H1 (cell line): ENCODE data around the gene INF2. TPM values are rescaled to one million over a fixed set of nuclear protein-coding genes. Genes with fewer than 3 reads are reported as not detected.

Source experiments
- CTCF ChIA-PET: fragments of 300-600 bp; sonication (Branson Sonifier 250); formaldehyde crosslinking; loops from one replicate; lab custom pipeline; 2021; ENCODE audit not compliant: partially characterized antibody; lab: Charles Lee
- POLR2A ChIA-PET: fragments of 300-600 bp; sonication (Branson Sonifier 250); formaldehyde crosslinking; loops from one replicate; lab custom pipeline; 2021; ENCODE audit warnings: inconsistent platforms; ENCODE audit not compliant: partially characterized antibody; lab: Charles Lee
- DNase-seq, 2 experiments: peaks; one replicate each; pipeline versions ENCODE4 v3.0.0 to v3.0.0-alpha.2; 2010 to 2022; ENCODE audit warnings: low spot score in 2 of 2, low read depth in 1 of 2, mixed read lengths in 1 of 2
- FAIRE-seq: peaks from 2 replicates; lab custom pipeline; 2011; peaks lifted over from hg19 to GRCh38; lab: Jason Lieb, UNC
- H2AFZ ChIP-seq: 2 replicates; pipeline ENCODE4 v1.8.1; 2012; ENCODE audit warnings: low read length, inconsistent platforms
- H2AK5ac ChIP-seq: 2 replicates; pipeline ENCODE4 v1.6.1; 2013; ENCODE audit warnings: low read depth, low read length
- H2BK120ac ChIP-seq: replicated peaks from 2 replicates; pipeline ENCODE3; 2013; ENCODE audit warnings: low read depth, low read length, inconsistent platforms
- H2BK12ac ChIP-seq: 2 replicates; pipeline ENCODE4 v1.6.1; 2013; ENCODE audit warnings: low read depth, low read length
- H2BK15ac ChIP-seq: 2 replicates; pipeline ENCODE4 v1.6.1; 2013; ENCODE audit warnings: low read length
- H2BK20ac ChIP-seq: 2 replicates; pipeline ENCODE4 v1.6.1; 2013; ENCODE audit warnings: low read length
- H2BK5ac ChIP-seq: 2 replicates; pipeline ENCODE4 v1.6.1; 2013; ENCODE audit warnings: low read depth, low read length
- H3K14ac ChIP-seq: 2 replicates; pipeline ENCODE4 v1.6.1; 2013; ENCODE audit warnings: inconsistent platforms; ENCODE audit not compliant: insufficient read length
- H3K18ac ChIP-seq: 2 replicates; pipeline ENCODE4 v1.6.1; 2013; ENCODE audit warnings: low read length; ENCODE audit errors: extremely low read depth
- H3K23ac ChIP-seq: 2 replicates; pipeline ENCODE4 v1.6.1; 2013; ENCODE audit warnings: inconsistent platforms; ENCODE audit not compliant: insufficient read length
- H3K23me2 ChIP-seq: 2 replicates; pipeline ENCODE4 v1.6.1; 2013; ENCODE audit warnings: low read depth, low read length
- H3K27ac ChIP-seq: 2 replicates; pipeline ENCODE4 v1.6.1; 2011; ENCODE audit warnings: low read depth, low read length, inconsistent platforms
- H3K27me3 ChIP-seq, 4 experiments: replicated peaks in 1 of 4; 1 replicate in 1 of 4; 2 replicates in 3 of 4; pipeline versions ENCODE4 v1.6.1 to v1.8.1; 2011 to 2013; ENCODE audit warnings: low read length in 3 of 4, mild to moderate bottlenecking in 3 of 4, inconsistent platforms in 2 of 4, mixed read lengths in 2 of 4, moderate library complexity in 1 of 4; ENCODE audit not compliant: control insufficient read depth in 3 of 4, insufficient read depth in 3 of 4; ENCODE audit errors: extremely low read depth in 1 of 4
- H3K36me3 ChIP-seq, 4 experiments: 2 replicates each; pipeline versions ENCODE4 v1.6.1 to v1.8.1; 2011 to 2013; ENCODE audit warnings: mild to moderate bottlenecking in 4 of 4, low read length in 3 of 4, moderate library complexity in 2 of 4, control low read depth in 1 of 4, inconsistent platforms in 1 of 4; ENCODE audit not compliant: insufficient read depth in 4 of 4, control insufficient read depth in 2 of 4
- H3K4ac ChIP-seq: replicated peaks from 2 replicates; pipeline ENCODE3; 2013; ENCODE audit warnings: low read length, low read depth, mixed read lengths, inconsistent platforms; ENCODE audit not compliant: insufficient read length
- H3K4me1 ChIP-seq, 4 experiments: replicated peaks in 1 of 4; 1 replicate in 1 of 4; 2 replicates in 3 of 4; pipeline versions ENCODE4 v1.6.1 to v1.8.1; 2011 to 2013; ENCODE audit warnings: low read length in 3 of 4, inconsistent platforms in 2 of 4, mixed read lengths in 1 of 4; ENCODE audit not compliant: insufficient read depth in 4 of 4, control insufficient read depth in 3 of 4
- H3K4me2 ChIP-seq, 2 experiments: 2 replicates each; pipeline versions ENCODE4 v1.6.1 to v1.8.1; 2011 to 2013; ENCODE audit warnings: low read depth in 2 of 2, low read length in 2 of 2, control low read depth in 1 of 2, inconsistent platforms in 1 of 2, mild to moderate bottlenecking in 1 of 2; ENCODE audit not compliant: insufficient read depth in 1 of 2
- H3K4me3 ChIP-seq, 4 experiments: fragments of 200-600, 300-600 bp in 1 of 4; sonication (generic), shearing (Covaris generic), sonication (Bioruptor Twin) in 1 of 4; 2 replicates each; pipeline versions ENCODE4 v1.5.1 to v1.8.1; 2011 to 2016; ENCODE audit warnings: low read length in 4 of 4, low read depth in 3 of 4, control low read depth in 2 of 4, inconsistent platforms in 2 of 4, mild to moderate bottlenecking in 2 of 4, mixed read lengths in 1 of 4, moderate library complexity in 1 of 4; ENCODE audit not compliant: insufficient read depth in 2 of 4; ENCODE audit errors: extremely low read depth in 1 of 4
- H3K56ac ChIP-seq: replicated peaks from 2 replicates; pipeline ENCODE3; 2013; ENCODE audit warnings: low read depth, mild to moderate bottlenecking, mixed read lengths, low read length, inconsistent platforms; ENCODE audit not compliant: insufficient read length
- H3K79me1 ChIP-seq: 2 replicates; pipeline ENCODE4 v1.6.1; 2013; ENCODE audit warnings: low read depth, low read length, control low read depth
- H3K79me2 ChIP-seq, 2 experiments: 2 replicates each; pipeline versions ENCODE4 v1.6.1 to v1.8.1; 2012 to 2013; ENCODE audit warnings: low read length in 2 of 2, mild to moderate bottlenecking in 2 of 2, inconsistent platforms in 1 of 2; ENCODE audit not compliant: insufficient read depth in 2 of 2, control insufficient read depth in 1 of 2
- H3K9ac ChIP-seq, 4 experiments: replicated peaks in 1 of 4; 1 replicate in 1 of 4; 2 replicates in 3 of 4; pipeline versions ENCODE4 v1.6.1 to v1.8.1; 2011 to 2013; ENCODE audit warnings: low read depth in 3 of 4, low read length in 3 of 4, control low read depth in 2 of 4, mild to moderate bottlenecking in 2 of 4, moderate library complexity in 2 of 4, inconsistent platforms in 1 of 4; ENCODE audit errors: extremely low read depth in 1 of 4
- H3K9me3 ChIP-seq, 2 experiments: 2 replicates each; pipeline versions ENCODE4 v1.6.1 to v1.8.1; 2012 to 2013; ENCODE audit warnings: mild to moderate bottlenecking in 2 of 2, moderate library complexity in 2 of 2, control low read depth in 1 of 2, inconsistent platforms in 1 of 2, low read depth in 1 of 2, low read length in 1 of 2, mixed read lengths in 1 of 2; ENCODE audit not compliant: insufficient read depth in 2 of 2
- H4K20me1 ChIP-seq, 2 experiments: replicated peaks in 1 of 2; 2 replicates each; pipeline versions ENCODE3 to v1.8.1; 2011 to 2013; ENCODE audit warnings: inconsistent platforms in 2 of 2, low read length in 2 of 2, mild to moderate bottlenecking in 1 of 2; ENCODE audit not compliant: insufficient read depth in 2 of 2, control insufficient read depth in 1 of 2
- H4K5ac ChIP-seq: 2 replicates; pipeline ENCODE4 v1.6.1; 2013; ENCODE audit warnings: low read length, low read depth, mixed read lengths, inconsistent platforms; ENCODE audit not compliant: insufficient read length
- H4K8ac ChIP-seq: 2 replicates; pipeline ENCODE4 v1.8.0; 2013; ENCODE audit warnings: mild to moderate bottlenecking, moderate library complexity, low read length, inconsistent platforms; ENCODE audit not compliant: insufficient read depth; ENCODE audit errors: extremely low read depth
- H4K91ac ChIP-seq: replicated peaks from 2 replicates; pipeline ENCODE3; 2013; ENCODE audit warnings: low read length, mixed read lengths, inconsistent platforms; ENCODE audit not compliant: insufficient read length
- CBX8 ChIP-seq: fragments of 300-800, 300-1000 bp; sonication (generic); IDR thresholded peaks from 2 replicates; pipeline ENCODE4 v1.7.1; 2016; ENCODE audit warnings: low read depth, low read length, borderline replicate concordance
- FOSL1 ChIP-seq: IDR thresholded peaks from 2 replicates; pipeline ENCODE4 v1.6.1; 2011; ENCODE audit warnings: mild to moderate bottlenecking, low read depth, low read length, moderate library complexity; ENCODE audit not compliant: insufficient read depth
- KDM1A ChIP-seq: fragments of 200-600, 300-600 bp; sonication (generic); IDR thresholded peaks from 2 replicates; pipeline ENCODE4 v1.7.1; 2016; ENCODE audit warnings: mild to moderate bottlenecking, low read length, borderline replicate concordance
- MAX ChIP-seq: IDR thresholded peaks from 2 replicates; pipeline ENCODE4 v1.6.1; 2012; ENCODE audit warnings: inconsistent platforms
- NRF1 ChIP-seq: IDR thresholded peaks from 2 replicates; pipeline ENCODE4 v1.6.1; 2011; ENCODE audit warnings: mild to moderate bottlenecking, low read depth, low read length, improper control_type of control experiment
- POLR2A ChIP-seq, 2 experiments: IDR thresholded peaks; 1 replicate in 1 of 2; 2 replicates in 1 of 2; pipeline ENCODE4 v1.6.1; 2011; ENCODE audit warnings: low read depth in 2 of 2, low read length in 2 of 2, mild to moderate bottlenecking in 2 of 2; ENCODE audit errors: control extremely low read depth in 1 of 2
- SP1 ChIP-seq: IDR thresholded peaks from 2 replicates; pipeline ENCODE4 v1.6.1; 2011; ENCODE audit warnings: low read depth, low read length
- SUZ12 ChIP-seq: fragments of 200-600 bp; sonication (generic); IDR thresholded peaks from 2 replicates; pipeline ENCODE4 v1.6.1; 2012; ENCODE audit warnings: mild to moderate bottlenecking, inconsistent platforms, low read length, moderate library complexity, mixed read lengths
- USF2 ChIP-seq: IDR thresholded peaks from 2 replicates; pipeline ENCODE4 v1.6.1; 2011; ENCODE audit warnings: low read length, improper control_type of control experiment
- WGBS, 2 experiments: shearing (Covaris generic) in 1 of 2; methylation state at CpG; one replicate each; pipeline versions ENCODE4 v1.1.6 to v1.1.7; 2013 to 2015; ENCODE audit warnings: low lambda C conversion rate in 2 of 2, mixed read lengths in 2 of 2, inconsistent platforms in 1 of 2, low coverage in 1 of 2, missing lambda C conversion rate in 1 of 2; ENCODE audit not compliant: insufficient replicate concordance in 2 of 2, insufficient coverage in 1 of 2, insufficient read length in 1 of 2; ENCODE audit errors: extremely low coverage in 1 of 2, missing lambda C conversion rate in 1 of 2; 5-methylcytosine and 5-hydroxymethylcytosine counted together
- polyA plus RNA-seq, 7 experiments: library from polyadenylated mRNA; depleted of rRNA in 3 of 7; stranded (reverse) in 5 of 7; unstranded in 2 of 7; fragments of >200 nt in 5 of 7; fragments of 200-250 nt in 2 of 7; gene quantifications; 1 replicate in 5 of 7; 2 replicates in 1 of 7; 4 replicates in 1 of 7; pipeline versions ENCODE4 v1.2.1 to v1.2.3, GENCODE V29; 2011 to 2013; ENCODE audit warnings: missing spikeins in 2 of 7, mixed read lengths in 2 of 7
- total RNA-seq: library from RNA; stranded (reverse); fragmentation: NEBNext Ultra II Directional; extraction: Animal tissue kit (Norgen Biotek cat#: 25700); gene quantifications from 2 replicates; pipeline ENCODE4 v1.2.1, GENCODE V29; 2021

INF2 gene
- total and polyA plus RNA-seq, 2 of the 8 experiments (the other 6 are each of a cell fraction or from before 2014, with no cell fraction given): 29.1 to 59.5 TPM

GRCh38 chr14:104746934-104747481 lies 57.6 kb downstream of the INF2 start:
- no peaks in the 10 kb centered on the region for H3K23me2 ChIP-seq
- H4K20me1 ChIP-seq: peaks cover 0 to 3% of the 10 kb centered on the region in 2 experiments
- DNase-seq (no peak), FAIRE-seq (no peak)
- H2BK20ac ChIP-seq: no peak overlapping the region
- ChIA-PET POLR2A (interaction anchor here (1.8 kb wide), 1 partner anchor 10 kb away, joined by 6 read pairs; no protein-coding TSS in a partner anchor), CTCF (interaction anchor here (0.8 kb wide), 1 partner anchor 24 kb away, joined by 3 read pairs; no protein-coding TSS in a partner anchor)
- 87% methylated on average over 7 of the region's 7 CpGs; no CpG with 5 or more reads in 1 of the 2 experiments for WGBS, 2 experiments
- no peaks in the 10 kb centered on the region for H3K79me2 ChIP-seq
- no peak overlapping the region for H3K27ac ChIP-seq
- H2BK120ac ChIP-seq: no peak overlapping the region
- H2BK12ac ChIP-seq: no peak overlapping the region
- no peak overlapping the region for H2AFZ ChIP-seq
- H3K4ac ChIP-seq: no peak overlapping the region
- H3K56ac ChIP-seq: no peak overlapping the region
- H2BK5ac ChIP-seq: no peak overlapping the region
- H4K8ac ChIP-seq: no peak overlapping the region
- H3K36me3 ChIP-seq: peaks cover 0 to 8% (median 0%) of the 10 kb centered on the region in 4 experiments; a peak in 1 of 8 replicates
- H3K18ac ChIP-seq: no peak overlapping the region
- no peak overlapping the region for H2AK5ac ChIP-seq
- peaks cover 9 to 23% of the 10 kb centered on the region in 2 experiments for H3K9me3 ChIP-seq
- no peak overlapping the region for H4K5ac ChIP-seq
- H3K4me2 ChIP-seq: no peak overlapping the region
- no peak overlapping the region for H2BK15ac ChIP-seq
- H3K79me1 ChIP-seq: no peaks in the 10 kb centered on the region
- H3K4me3 ChIP-seq: no peak overlapping the region
- peaks cover 0 to 4% (median under 1%) of the 10 kb centered on the region in 4 experiments; a peak in 2 of 7 replicates for H3K4me1 ChIP-seq
- peaks cover 0 to 2% (median 0%) of the 10 kb centered on the region in 4 experiments; a peak in 1 of 7 replicates for H3K27me3 ChIP-seq
- no peak overlapping the region for H3K23ac ChIP-seq
- no peak overlapping the region for H3K14ac ChIP-seq
- no peak overlapping the region for H3K9ac ChIP-seq
- no peak overlapping the region for H4K91ac ChIP-seq
- TF ChIP-seq SP1: no peak
- TF ChIP-seq CBX8: no peak
- no peak for TF ChIP-seq KDM1A
- no peak for TF ChIP-seq POLR2A (IDR thresholded peaks at IDR 0.05; ENCODE audit: control extremely low read depth in 1 of 2, low read depth in 2 of 2, low read length in 2 of 2)
- TF ChIP-seq MAX: no peak
- no peak for TF ChIP-seq FOSL1
- no peak for TF ChIP-seq SUZ12
- TF ChIP-seq NRF1: no peak
- no peak for TF ChIP-seq USF2
